HG02938 (cell line): Measurements from ENCODE around the gene PCIF1.

Experiments
- ATAC-seq: cut with Tn5 transposase; IDR thresholded peaks from one replicate; pipeline ENCODE4 v1.9.1; 2021; ENCODE audit warnings: mild to moderate bottlenecking, moderate library complexity; ENCODE audit not compliant: unreplicated experiment

Gene PCIF1

DNA sequence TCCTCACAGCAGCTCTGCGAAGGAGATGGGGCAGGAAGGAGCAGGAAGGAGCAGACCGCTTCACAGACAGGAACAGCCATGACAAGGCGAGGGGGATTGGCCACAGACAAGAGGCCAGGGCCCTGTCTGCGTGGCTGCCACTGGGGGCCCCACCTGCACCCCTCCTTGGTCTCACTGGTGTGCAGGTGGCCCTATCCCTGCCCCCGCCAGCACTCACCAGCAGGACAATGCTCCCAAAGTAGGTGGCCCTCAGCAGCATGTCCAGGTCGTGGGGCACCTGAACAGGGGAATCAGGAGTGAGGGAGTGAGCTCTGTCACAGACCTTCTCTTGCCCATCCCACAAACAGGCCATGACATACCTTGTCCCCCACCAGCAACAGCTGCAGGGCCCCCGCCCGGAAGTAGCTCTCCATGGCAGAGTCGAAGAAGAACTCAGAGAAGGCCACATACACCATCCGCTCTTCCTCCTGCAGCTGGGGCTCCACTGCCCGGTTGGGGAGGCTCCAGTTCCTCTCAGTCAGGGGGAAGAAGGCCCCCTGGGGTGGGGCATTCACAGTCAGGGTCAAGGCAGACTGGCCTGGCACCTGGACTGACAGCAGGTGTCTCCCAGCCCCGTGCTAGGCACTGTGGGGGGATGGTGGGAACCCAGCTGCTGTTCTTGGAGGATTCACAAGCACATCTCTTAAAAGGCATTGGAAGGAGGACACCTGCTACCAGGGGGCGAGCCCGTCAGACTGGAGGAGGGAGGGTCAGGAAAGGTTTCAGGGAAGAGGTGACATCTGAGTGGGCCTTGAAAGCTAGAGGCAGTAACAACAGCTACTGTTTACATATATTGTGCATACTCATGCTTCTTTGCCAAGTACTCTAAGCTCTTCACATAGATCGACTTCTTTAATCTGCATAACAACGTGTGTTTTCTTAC is 29.6 kb upstream of the PCIF1 start:
- no peak for ATAC-seq

DNA sequence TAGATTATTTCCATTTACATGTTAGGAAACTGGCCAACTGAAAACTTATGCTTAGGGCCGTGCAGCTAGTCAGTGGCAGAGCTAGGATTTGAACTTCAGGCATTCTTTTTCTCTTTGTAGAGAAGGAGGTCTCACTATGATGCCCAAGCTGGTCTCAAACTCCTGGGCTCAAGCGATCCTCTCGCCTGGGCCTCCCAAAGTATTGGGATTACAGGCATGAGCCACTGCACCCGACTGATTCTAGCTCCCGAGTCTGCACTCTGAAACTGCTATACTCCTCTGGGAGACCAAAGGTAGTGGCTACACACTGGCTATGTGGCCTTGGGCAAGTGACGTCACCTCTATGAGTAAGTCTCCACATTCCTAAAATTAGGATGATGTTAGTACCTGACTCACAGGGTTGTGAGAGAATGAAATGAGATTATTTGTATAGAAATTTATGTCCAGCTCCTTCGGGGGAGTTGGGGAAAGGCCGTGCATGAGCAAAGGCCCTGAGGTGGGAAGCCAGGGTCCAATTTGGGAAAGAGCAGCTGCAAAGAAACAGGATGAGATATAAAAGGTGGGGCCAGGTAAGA is 28.9 kb upstream of the PCIF1 start:
- ATAC-seq: no peak

DNA sequence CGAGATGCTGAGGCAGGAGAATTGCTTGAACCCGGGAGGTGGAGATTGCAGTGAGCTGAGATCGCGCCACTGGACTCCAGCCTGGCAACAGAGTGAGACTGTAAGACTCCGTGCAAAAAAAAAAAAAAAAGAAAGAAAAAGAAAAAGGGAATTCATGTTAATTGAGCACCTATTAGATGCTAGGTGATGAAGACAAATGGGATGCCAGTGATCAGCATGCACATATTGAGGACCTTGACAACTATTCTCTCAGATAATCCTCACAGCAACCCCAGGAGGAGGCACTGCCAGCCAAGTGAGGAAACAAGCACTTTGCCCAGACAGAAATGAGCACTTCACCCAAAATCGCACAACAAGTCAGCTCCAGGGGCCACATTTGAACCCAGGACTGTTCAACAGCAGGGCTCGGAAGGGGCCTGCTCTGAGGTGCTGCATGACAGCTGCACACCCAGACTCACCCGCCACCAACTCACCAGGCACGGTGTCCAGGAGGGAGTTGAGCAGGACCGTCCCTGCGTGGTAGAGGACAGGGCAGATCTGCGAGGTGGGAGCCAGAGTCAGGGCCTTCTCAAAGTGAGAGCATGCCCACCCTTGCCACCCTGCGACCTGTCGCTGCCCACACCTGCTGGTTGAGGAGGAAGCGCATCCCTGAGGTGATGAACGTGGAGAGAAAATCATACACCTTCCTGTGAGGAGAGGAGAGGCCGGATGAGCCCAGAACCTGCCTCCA is 27.1 kb upstream of the PCIF1 start:
- ATAC-seq: no peak

DNA sequence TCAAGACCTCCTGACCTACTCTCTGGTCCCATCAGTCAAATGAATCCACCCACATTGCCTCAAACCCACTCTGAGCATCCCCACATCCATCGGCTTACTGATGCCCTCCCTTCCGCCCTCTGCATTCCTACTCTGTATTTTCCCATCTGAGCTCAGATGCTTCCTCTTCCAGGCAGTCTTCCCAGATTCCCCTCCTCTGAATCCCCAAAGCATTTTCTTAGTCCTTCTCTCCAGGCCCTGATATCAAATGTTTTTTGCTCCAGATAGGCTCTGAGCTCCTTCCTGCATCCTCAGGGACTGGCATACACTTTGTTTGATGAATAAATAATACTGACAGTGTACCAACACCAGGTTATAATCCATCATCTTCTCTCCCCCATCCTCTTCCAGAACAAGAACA is 26.4 kb upstream of the PCIF1 start:
- ATAC-seq: no peak

DNA sequence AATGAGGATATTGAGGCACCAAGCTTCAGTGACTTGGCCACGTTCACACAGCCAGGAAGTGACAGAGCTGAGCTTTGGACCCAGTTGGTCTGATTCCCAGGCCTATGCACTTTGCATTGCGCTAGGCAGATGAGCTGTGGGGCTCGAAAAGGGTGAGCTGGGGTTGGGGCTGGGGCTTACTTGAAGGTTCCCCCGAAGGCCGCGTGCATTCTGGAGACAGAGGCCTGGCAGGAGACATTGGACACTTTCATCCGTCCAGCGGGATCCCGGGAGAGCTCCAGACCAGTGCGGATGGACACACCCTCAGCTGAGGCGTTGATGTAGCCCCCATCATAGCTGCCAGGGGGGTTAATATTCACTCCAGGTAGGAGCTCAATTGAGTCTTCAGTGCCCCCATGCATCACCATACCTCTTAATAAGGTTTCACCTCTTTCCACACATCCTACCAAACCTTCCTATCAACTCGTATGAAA is 25.1 kb upstream of the PCIF1 start:
- ATAC-seq: no peak

DNA sequence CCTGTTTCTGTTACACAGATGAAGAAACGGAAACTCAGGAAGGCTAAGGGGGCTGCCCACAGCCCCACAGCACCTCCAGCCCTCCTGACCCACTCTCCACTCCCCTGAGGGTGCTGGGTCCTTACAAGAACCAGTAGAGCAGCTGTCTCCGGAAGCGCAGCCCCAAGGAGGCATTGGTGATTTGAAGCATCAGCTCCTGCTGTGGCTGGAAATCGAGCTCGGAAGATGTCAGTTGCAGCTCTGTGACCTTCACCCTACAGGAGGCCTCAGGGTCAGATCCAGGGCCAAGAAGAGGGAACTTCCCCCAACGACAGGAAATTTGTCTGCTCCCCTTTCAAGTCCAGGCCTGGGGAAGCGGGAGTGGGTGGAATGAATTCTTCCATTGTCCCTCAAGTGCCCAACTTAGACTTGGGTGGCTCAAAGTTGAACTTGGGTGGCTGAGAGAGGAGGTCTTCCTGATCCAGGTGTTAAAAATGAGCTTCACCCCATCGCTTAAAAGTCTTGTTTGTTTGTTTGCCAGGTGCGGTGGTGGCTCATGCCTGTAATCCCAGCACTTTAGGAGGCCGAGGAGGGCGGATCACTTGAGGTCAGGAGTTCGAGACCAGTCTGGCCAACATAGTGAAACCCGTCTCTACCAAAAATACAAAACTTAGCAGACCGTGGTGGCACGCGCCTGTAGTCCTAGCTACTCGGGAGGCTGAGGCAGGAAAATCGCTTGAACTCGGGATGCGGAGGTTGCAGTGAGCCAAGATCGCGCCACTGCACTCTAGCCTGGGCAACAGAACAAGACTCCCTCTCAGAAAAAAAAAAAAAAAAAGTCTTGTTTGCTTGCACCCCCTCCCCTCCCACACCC is 24.4 kb upstream of the PCIF1 start:
- no peak for ATAC-seq

DNA sequence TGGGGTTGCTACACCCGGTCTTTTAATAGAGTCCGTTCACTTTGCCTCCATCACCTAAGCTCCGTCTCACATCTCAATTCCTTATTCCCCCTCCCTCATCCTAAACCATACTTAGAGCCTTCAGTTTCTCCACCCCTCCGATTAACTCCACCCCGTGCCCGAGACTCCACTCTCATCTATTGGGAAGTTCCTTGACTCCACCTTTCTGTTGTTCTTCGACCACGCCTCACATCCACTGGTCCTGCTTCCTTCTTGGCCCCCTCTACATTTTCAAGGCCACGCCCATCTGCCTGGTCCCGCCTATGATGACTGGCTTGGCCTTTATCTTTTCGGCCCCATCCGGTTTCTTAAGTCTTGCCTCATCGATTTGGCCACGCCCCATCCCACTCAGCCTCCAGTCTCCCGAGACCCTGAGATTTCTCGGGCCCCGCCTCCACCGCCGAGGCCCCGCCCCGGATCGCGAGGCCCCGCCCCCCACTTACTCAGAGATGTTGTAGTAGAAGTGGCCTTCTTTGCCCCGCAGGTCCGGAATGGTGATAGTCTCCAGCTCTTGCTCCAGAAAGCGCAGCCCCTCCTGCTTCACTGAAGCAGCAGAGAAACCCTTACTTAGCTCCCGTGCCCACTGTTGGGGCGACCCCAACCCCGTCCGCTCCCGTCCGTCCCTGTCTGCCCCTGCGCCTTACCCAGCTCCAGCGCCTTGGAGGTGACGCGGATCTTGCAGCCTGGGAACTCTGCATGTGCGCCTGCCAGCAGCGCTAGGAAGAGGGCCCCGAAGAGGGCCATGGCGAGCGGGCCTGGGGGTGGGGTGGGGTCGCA is 23.6 kb upstream of the PCIF1 start:
- ATAC-seq: peak; percentile 89

DNA sequence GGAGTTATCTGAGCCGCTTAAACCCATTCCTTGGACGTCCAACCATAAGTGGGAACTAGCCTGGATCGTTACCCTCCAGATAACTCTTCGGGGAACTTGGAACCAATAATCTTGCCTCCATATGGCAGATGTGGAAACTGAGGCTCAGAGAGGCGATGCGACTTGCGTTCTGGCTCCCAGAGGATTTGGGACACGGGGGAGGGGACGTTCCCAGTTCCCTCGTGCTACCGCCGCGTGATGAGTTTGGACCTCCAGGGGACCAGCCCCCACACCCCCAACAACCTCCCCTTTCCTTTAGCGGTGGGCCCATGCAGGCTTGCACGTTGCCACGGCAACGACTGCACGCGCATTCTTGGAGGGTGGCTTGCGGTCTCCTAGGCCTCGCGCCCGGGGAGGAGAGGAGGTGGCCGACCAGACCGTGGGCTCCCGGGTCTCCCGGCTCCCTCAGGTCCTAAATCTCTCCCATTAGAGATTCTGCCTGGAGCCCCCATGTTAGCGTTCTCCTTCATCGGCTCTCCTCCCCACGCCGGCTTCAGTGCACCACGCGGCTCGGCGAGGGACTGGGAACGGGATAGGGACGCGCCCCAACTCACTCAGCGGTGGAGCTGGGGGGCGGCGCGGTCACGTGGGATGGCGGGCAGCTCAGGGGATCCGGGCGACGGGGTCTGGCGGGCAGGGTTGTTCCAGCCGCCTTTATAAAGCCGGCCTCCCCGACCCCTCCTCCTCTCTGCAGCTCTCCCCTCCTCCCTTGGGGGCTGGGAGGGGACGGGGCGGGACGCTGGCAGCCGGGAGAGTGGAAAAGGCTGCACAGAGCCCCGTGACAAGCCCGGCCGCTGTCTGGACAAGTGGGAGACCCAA is 22.8 kb upstream of the PCIF1 start, which contains the start of gene PLTP:
TSS of gene PLTP (minus strand) at position 670 of the 858 bp plus-strand sequence. CDS start 703 bp downstream, outside the sequence.
- no peak for ATAC-seq

DNA sequence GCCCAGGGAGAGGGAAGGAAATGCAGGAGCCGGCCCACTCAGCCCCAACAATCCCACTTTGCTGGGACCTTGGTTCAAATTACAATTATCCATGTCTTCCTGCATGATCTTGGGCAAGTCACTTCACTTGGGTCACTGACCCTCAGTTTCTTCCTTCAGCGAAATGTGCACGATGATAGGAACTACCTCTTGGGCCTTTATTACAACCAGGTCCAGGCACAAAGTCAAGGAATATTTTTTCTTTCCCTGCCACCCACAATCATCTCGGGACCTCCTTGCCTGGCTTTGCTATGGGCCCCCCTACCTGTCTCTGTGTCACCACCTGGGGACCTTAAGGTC is 22.2 kb upstream of the PCIF1 start:
- ATAC-seq: no peak

DNA sequence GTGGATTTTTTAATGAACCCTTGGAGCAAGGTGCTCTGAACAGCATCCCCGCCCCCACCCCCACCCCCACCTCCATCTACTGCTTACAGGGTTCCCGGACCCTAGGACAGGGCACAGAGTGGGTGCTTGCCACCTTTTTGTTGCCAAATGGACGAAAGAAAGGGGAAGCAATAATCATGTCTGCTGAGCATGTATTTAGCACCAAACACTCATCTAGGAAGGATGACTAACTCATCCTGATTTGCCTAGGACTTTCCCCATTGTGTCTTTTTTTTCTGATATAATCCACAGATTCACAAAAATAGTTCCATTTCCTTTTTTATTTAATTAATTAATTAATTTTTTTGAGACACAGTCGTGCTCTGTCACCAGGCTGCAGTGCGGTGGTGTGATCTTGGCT is 21.4 kb upstream of the PCIF1 start:
- no peak for ATAC-seq

DNA sequence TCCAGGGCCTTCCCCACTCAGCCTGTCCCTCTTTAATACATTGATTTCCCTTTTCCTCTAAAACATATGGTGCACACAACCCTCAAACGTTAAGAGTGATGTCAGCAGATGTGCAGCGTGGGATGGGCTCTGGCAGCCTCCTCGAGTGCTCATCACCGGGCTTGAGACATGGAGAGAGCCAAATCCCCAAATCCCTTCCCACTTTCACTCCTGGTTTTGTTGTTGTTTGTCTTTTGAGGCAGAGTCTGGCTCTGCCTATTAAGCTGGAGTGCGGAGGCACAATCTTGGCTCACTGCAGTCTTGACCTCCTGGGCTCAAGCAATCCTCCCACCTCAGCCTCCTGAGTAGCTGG is 16.7 kb upstream of the PCIF1 start:
- ATAC-seq: no peak

DNA sequence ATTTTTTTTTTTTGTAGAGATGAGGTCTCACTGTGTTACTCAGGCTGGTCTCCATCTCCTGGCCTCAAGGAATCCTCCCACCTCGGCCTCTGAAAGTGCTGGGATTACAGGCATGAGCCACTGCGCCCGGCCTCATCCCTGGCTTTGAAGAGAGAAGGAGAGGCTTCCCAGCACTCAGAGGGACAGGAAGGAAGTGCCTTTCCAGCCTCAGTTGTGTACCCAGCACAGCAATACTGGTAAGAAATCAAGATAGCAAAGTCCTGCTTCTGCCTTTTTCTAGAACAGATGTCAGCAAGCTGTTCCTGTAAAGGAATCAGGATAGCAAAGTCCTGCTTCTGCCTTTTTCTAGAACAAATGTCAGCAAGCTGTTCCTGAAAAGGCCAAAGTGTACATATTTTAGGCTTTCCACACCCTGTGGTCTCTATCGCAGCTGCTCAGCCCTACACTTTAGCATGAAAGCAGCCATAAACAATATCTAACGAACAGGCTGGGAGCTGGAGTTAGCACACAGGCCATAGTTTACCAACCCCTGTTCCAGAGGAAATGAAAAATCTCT is 16.2 kb upstream of the PCIF1 start:
- no peak for ATAC-seq

DNA sequence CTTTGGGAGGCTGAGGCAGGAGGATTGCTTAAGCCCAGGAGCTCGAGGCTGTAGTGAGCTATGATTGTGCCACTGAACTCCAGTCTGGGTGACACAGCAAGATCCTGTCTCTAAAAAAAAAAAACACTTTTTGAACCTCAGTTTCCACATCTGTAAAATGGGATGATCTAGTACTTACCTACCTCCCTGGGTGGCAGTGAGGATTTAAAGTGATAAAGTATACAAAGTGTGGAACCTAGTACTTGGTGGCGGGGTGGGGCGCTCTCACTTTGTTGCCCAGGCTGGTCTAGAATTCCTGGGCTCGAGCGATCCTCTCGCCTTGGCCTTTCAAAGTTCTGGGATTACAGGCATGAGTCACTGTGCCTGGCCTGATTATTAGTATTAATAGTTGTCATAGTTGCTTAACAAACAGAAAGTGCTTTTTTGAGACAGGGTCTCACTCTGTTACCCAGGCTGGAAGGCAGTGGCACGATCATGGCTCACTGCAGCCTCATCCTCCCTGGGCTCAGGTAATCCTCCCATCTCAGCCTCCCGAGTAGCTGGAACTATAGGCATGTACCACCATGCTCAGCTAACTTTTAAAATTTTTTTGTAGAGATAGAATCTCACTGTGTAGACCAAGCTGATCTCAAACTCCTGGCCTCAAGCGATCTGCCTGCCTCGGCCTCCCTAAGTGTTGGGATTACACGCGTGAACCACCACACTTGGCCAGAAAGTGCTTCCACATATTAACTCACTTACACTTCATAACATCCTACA is 15.5 kb upstream of the PCIF1 start:
- ATAC-seq: no peak

DNA sequence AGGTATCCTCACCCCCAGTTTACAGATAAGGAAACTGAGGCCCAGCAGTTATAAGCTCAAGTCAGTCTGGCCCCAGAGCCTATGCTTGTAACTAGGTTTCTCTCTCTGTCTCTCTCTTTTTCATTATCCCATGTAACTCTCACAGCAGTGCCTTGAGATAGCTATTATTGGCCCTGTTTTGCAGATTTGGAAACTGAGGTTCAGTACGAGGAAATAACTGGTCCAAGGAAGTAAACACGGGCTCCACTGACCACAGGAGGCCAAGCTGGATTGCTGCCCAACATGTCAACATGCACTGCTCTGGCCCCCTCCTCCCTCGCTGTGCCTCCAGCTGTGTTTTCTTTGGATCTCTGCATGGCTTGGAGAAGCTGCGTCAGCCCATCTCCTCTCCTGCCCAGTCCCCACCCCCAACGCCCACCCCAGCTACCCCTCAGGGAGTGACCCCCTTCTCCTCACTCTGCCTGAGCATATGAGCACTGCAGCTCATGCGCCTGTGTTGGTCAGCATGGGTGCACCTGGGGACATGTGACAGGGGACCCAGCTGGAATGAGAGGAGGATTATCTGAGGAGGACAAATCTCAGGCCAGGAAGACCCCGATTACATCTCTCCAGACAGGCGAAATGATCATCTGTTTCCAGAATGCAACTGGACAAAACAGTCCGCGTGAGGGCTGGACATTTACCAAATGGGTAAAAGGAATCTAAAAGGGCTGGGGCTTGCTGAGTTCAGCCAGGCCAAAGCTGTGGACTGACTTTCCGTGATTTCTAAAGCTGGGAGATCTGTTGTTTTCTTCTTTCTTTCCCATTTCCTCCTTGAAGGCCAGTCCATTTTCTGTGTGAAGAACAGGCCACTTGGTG is 14.7 kb upstream of the PCIF1 start:
- ATAC-seq: no peak

DNA sequence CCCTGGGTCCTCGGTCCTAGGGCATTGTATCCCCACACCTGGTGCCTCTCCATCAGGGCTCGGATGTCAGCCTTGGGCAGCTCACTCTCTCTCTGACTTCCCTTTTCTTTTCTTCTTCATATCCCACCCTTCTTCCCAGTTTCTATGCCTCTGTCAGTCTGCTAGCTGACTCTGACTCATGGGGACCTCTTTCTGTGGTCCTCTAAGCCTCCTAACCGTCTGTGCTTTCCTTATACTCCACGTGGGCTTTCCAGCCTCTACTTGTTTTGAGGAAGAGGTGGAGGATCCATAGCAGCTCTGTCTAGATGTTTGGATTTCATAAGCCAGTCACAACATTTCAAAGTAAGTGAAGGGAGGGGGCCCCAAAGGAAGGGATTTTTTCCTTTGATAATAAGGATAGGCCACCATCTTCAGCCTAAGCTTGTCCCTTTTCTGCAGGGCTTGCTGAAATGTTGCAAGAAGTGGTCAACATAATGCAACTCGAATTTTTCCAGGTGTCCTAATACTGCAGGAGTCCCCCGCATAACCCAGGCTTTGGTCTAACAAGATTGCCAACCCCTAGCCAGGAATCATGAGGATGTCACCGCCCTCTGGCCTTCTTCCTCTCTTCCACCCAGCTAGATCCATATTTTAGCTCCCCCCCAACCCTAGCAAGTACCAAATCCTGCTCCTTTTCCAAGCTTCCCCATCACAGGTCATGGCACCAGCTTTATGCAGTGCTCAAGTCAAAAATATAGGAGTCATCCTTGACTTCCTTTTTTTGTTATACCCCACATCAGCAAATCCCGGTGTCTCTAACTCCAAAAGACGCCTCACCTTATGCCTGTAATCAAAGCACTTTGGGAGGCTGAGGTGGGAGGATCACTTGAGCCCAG is 13.8 kb upstream of the PCIF1 start:
- no peak for ATAC-seq
